K562 (cell line): ENCODE results near the gene RSPH6A. TPM values are rescaled to one million over a fixed set of nuclear protein-coding genes. Genes with fewer than 3 reads are reported as not detected.
A peak's percentile ranks its signal among the peaks of the same experiment; 100 is the strongest.

Source experiments
- ATAC-seq: fragments of 200-7000 bp; cut with Tn5 transposase; 3 replicates; pipeline ENCODE4 v1.9.1; 2020; ENCODE audit warnings: moderate library complexity
- BruUV-seq: library from RNA; stranded (reverse); fragments of 400-500 nt; replicated peaks from 2 replicates; lab custom pipeline; 2021; lab: Mats Ljungman, UMichigan
- CTCF ChIA-PET: fragments of 300-600 bp; formaldehyde crosslinking; extraction: SDS; loops from one replicate; lab custom pipeline; 2021; ENCODE audit warnings: low intra/inter-chr PET ratio; lab: Yijun Ruan, JAX
- POLR2A ChIA-PET: fragments of 300-600, 350-650 bp; sonication (Branson Sonifier 250); formaldehyde crosslinking; extraction: SDS; loops from one replicate; lab custom pipeline; 2021; ENCODE audit warnings: antibody characterized with exemption, inconsistent platforms; lab: Yijun Ruan, JAX
- DNase-seq, 4 experiments: peaks; one replicate each; pipeline versions ENCODE4 v3.0.0 to v3.0.0-alpha.2; 2011 to 2018; ENCODE audit warnings: low spot score in 3 of 4, mixed read lengths in 3 of 4; ENCODE audit errors: extremely low read depth in 1 of 4
- FAIRE-seq: peaks from 2 replicates; lab custom pipeline; 2011; peaks lifted over from hg19 to GRCh38; lab: Jason Lieb, UNC
- H2AFZ ChIP-seq: 2 replicates; pipeline ENCODE4 v1.6.0; 2011; ENCODE audit warnings: low read depth, low read length, control low read depth, inconsistent platforms
- H3K27ac ChIP-seq: fragments of 200-600 bp; 3 replicates; pipeline ENCODE4 v1.8.0; 2011; ENCODE audit warnings: low read depth, mild to moderate bottlenecking, control low read depth, inconsistent platforms, low read length, moderate library complexity, mixed read lengths; ENCODE audit errors: extremely low read depth
- H3K27me3 ChIP-seq, 2 experiments: fragments of 300-600 bp in 1 of 2; 2 replicates in 1 of 2; 3 replicates in 1 of 2; pipeline versions ENCODE4 v1.6.0 to v1.8.0; 2011; ENCODE audit warnings: inconsistent platforms in 2 of 2, low read length in 2 of 2, mild to moderate bottlenecking in 1 of 2, mixed read lengths in 1 of 2, moderate library complexity in 1 of 2; ENCODE audit not compliant: control insufficient read depth in 2 of 2, insufficient read depth in 2 of 2
- H3K36me3 ChIP-seq: fragments of 300-600 bp; 3 replicates; pipeline ENCODE4 v1.8.0; 2011; ENCODE audit warnings: mild to moderate bottlenecking, low read length, inconsistent platforms; ENCODE audit not compliant: control insufficient read depth, insufficient read depth
- H3K4me1 ChIP-seq, 2 experiments: fragments of 200-600 bp in 1 of 2; replicated peaks in 1 of 2; 2 replicates in 1 of 2; 3 replicates in 1 of 2; pipeline versions ENCODE4 v1.5.1 to v1.8.0; 2011; ENCODE audit warnings: inconsistent platforms in 2 of 2, low read length in 2 of 2, mild to moderate bottlenecking in 1 of 2, mixed read lengths in 1 of 2, moderate library complexity in 1 of 2; ENCODE audit not compliant: control insufficient read depth in 2 of 2, insufficient read depth in 2 of 2
- H3K4me2 ChIP-seq: 2 replicates; pipeline ENCODE4 v1.6.1; 2011; ENCODE audit warnings: low read length, control low read depth, inconsistent platforms, mixed read lengths; ENCODE audit not compliant: insufficient read depth
- H3K4me3 ChIP-seq: fragments of 200-600 bp; sonication (generic), shearing (Covaris generic); 2 replicates; pipeline ENCODE4 v1.5.1; 2016; ENCODE audit warnings: control low read depth, inconsistent platforms
- H3K79me2 ChIP-seq: fragments of 200-600 bp; 3 replicates; pipeline ENCODE4 v1.8.0; 2011; ENCODE audit warnings: low read length, inconsistent platforms; ENCODE audit not compliant: control insufficient read depth, insufficient read depth
- H3K9ac ChIP-seq, 2 experiments: 2 replicates each; pipeline versions ENCODE4 v1.6.0 to v1.6.1; 2011; ENCODE audit warnings: low read depth in 2 of 2, low read length in 2 of 2, control low read depth in 1 of 2, inconsistent platforms in 1 of 2, mild to moderate bottlenecking in 1 of 2, mixed read lengths in 1 of 2; ENCODE audit not compliant: insufficient read depth in 1 of 2
- H3K9me1 ChIP-seq: one replicate; pipeline ENCODE4 v1.6.0; 2011; ENCODE audit warnings: inconsistent platforms, mild to moderate bottlenecking, low read length, moderate library complexity; ENCODE audit not compliant: control insufficient read depth, insufficient read depth
- H3K9me3 ChIP-seq: replicated peaks from 2 replicates; pipeline ENCODE4 v1.5.1; 2011; ENCODE audit warnings: low read depth, low read length, inconsistent platforms; ENCODE audit not compliant: control insufficient read depth, insufficient read depth
- H4K20me1 ChIP-seq: replicated peaks from 2 replicates; pipeline ENCODE4 v1.6.1; 2011; ENCODE audit warnings: low read length, inconsistent platforms, mixed read lengths; ENCODE audit not compliant: control insufficient read depth, insufficient read depth
- CTCF ChIP-seq, 3 experiments: IDR thresholded peaks in 2 of 3; conservative IDR thresholded peaks in 1 of 3; 2 replicates each; pipeline ENCODE4 v1.5.1; 2011 to 2012; ENCODE audit warnings: low read length in 3 of 3, mild to moderate bottlenecking in 3 of 3, control low read depth in 2 of 3, improper control_type of control experiment in 1 of 3, inconsistent platforms in 1 of 3, low read depth in 1 of 3, mixed read lengths in 1 of 3, moderate library complexity in 1 of 3; ENCODE audit not compliant: insufficient read depth in 2 of 3
- KDM1A ChIP-seq, 2 experiments: fragments of 450-650 bp; IDR thresholded peaks; 2 replicates each; pipeline ENCODE4 v1.6.1; 2016; ENCODE audit warnings: mild to moderate bottlenecking in 2 of 2
- MAZ ChIP-seq, 2 experiments: fragments of 450-650 bp in 1 of 2; sonication (generic) in 1 of 2; formaldehyde crosslinking; IDR thresholded peaks in 1 of 2; conservative IDR thresholded peaks in 1 of 2; 2 replicates each; pipeline versions ENCODE4 v1.4.0 to v1.5.0; 2020; ENCODE audit warnings: mild to moderate bottlenecking in 1 of 2, missing genetic modification reagents in 1 of 2
- NRF1 ChIP-seq, 2 experiments: fragments of 450-650 bp; IDR thresholded peaks in 1 of 2; conservative IDR thresholded peaks in 1 of 2; 2 replicates each; pipeline ENCODE4 v1.6.1; 2014; ENCODE audit warnings: mild to moderate bottlenecking in 2 of 2
- RCOR1 ChIP-seq, 2 experiments: IDR thresholded peaks; 2 replicates each; pipeline ENCODE4 v1.6.1; 2012; ENCODE audit warnings: low read depth in 2 of 2, low read length in 2 of 2, borderline replicate concordance in 1 of 2, improper control_type of control experiment in 1 of 2
- TFAP4 ChIP-seq: sonication (generic); formaldehyde crosslinking; IDR thresholded peaks from 2 replicates; pipeline ENCODE4 v1.8.0; 2022; ENCODE audit warnings: missing genetic modification reagents, mild to moderate bottlenecking, moderate library complexity, borderline replicate concordance
- ZNF592 ChIP-seq: fragments of 450-650 bp; IDR thresholded peaks from 2 replicates; pipeline ENCODE4 v1.6.1; 2017; ENCODE audit warnings: antibody characterized with exemption, mild to moderate bottlenecking
- ZNF740 ChIP-seq, 3 experiments: fragments of 200-800 bp in 1 of 3; sonication (Bioruptor generic) in 1 of 3; sonication (generic) in 1 of 3; formaldehyde crosslinking in 1 of 3; IDR thresholded peaks; 2 replicates each; pipeline versions ENCODE4 v1.6.1 to v1.8.0; 2016 to 2022; ENCODE audit warnings: mild to moderate bottlenecking in 2 of 3, missing compliant biosample characterization in 2 of 3, missing genetic modification characterization in 2 of 3, missing genetic modification reagents in 1 of 3
- WGBS: fragments of 100-300 bp; shearing (Covaris generic); methylation state at CpG from one replicate; pipeline ENCODE4 v1.1.6; 2016; ENCODE audit warnings: low coverage, mixed read lengths; ENCODE audit not compliant: insufficient coverage; ENCODE audit errors: missing lambda C conversion rate; 5-methylcytosine and 5-hydroxymethylcytosine counted together
- in situ Hi-C: fragments of 300-500 bp; cut with MboI; formaldehyde crosslinking; loops from 4 replicates; pipeline ENCODE4 v1.15.0; 2018; ENCODE audit warnings: inconsistent platforms, mixed read lengths
- intact Hi-C: fragments of 100-400 bp; cut with micrococcal nuclease; formaldehyde crosslinking; loops from 2 replicates; pipeline ENCODE4 v1.14.2; 2022
- polyA plus RNA-seq, 8 experiments: library from polyadenylated mRNA; depleted of rRNA in 4 of 8; stranded (reverse) in 5 of 8; unstranded in 3 of 8; fragments of >200 nt; fragmentation: Nextera tagmentation in 2 of 8; fragmentation: Illumina TruSeq in 1 of 8; extraction: Ambion mirVana in 2 of 8; extraction: Trizol in 1 of 8; gene quantifications; 2 replicates each; pipeline versions ENCODE4 v1.2.1 to v1.2.3, GENCODE V29; 2011 to 2014; ENCODE audit warnings: inconsistent platforms in 1 of 8, missing spikeins in 1 of 8
- total RNA-seq, 7 experiments: library from RNA; depleted of rRNA in 6 of 7; stranded (reverse); fragments of >200 nt in 6 of 7; fragmentation: Illumina TruSeq in 2 of 7; extraction: Trizol in 2 of 7; gene quantifications; 2 replicates each; pipeline versions ENCODE4 v1.2.1 to v1.2.3, GENCODE V29; 2011 to 2021; ENCODE audit warnings: low replicate concordance in 1 of 7
- TF ChIP-seq, protein P1 (sequence below): fragments of 250-450 bp; sonication (Bioruptor Pico); IDR thresholded peaks from 2 replicates; pipeline ENCODE4 v1.8.0; 2021; ENCODE audit warnings: moderate library complexity, mild to moderate bottlenecking, inconsistent platforms

Gene RSPH6A
- total and polyA plus RNA-seq, 9 of the 15 experiments (the other 6 are each of a cell fraction or from before 2014, with no cell fraction given): 0.03 to 0.15 (median 0.07) TPM; not detected in 5

GRCh38 chr19:45798995-45799517, 16.1 kb downstream of the RSPH6A start:
- Histone ChIP-seq H3K27me3 (no peaks in the 10 kb centered on the region), H3K27ac (no peak overlapping the region), H2AFZ (no peak overlapping the region), H3K4me3 (no peak overlapping the region), H3K36me3 (no peaks in the 10 kb centered on the region), H3K9me3 (no peaks in the 10 kb centered on the region), H3K9me1 (no peaks in the 10 kb centered on the region), H4K20me1 (no peaks in the 10 kb centered on the region), H3K4me2 (no peak overlapping the region), H3K9ac (peak overlapping the region in 1 of 2 experiments; percentile 36; a peak in 1 of 4 replicates), H3K4me1 (peaks cover 9 to 15% of the 10 kb centered on the region in 2 experiments; a peak in 3 of 5 replicates), H3K79me2 (no peaks in the 10 kb centered on the region)
- POLR2A ChIA-PET: interaction anchor here (0.5 to 1.7 kb wide), 6 partner anchors 11 to 303 kb away, joined by 3 to 7 read pairs (median 3); partner anchors contain the start of gene SIX5
- CTCF ChIA-PET: interaction anchor here (0.6 to 2.7 kb wide), 2 partner anchors 9 to 29 kb away, joined by 3 to 22 read pairs; partner anchors contain the start of gene SIX5
- peak; percentile 72 to 80 (median 76) for DNase-seq
- 5% methylated on average over 10 of the region's 10 CpGs for WGBS
- no TSS peak for BruUV-seq
- in situ Hi-C loops (no loop called here), intact Hi-C loops (loop anchor here (1.0 kb wide), 1 partner anchor 29 kb away; no protein-coding TSS in a partner anchor)
- peak; percentile 93 for FAIRE-seq
- peak; percentile 82 for ATAC-seq
- peak; percentile 58 to 66; a peak in 2 of 4 replicates for TF ChIP-seq KDM1A (IDR thresholded peaks at IDR 0.05)
- TF ChIP-seq MAZ (CRISPR knock-in tag; conservative IDR thresholded peaks at IDR 0.05 in 1 of 2, IDR thresholded peaks at IDR 0.05 in 1 of 2): peak in 1 of 2 experiments; percentile 42; a peak in 1 of 4 replicates
- peak in 1 of 2 experiments; percentile 38; a peak in 1 of 4 replicates for TF ChIP-seq NRF1 (conservative IDR thresholded peaks at IDR 0.05 in 1 of 2, IDR thresholded peaks at IDR 0.05 in 1 of 2)
- peak; percentile 41; the same call in 1 of the 2 replicates for TF ChIP-seq TFAP4 (CRISPR knock-in tag)
- TF ChIP-seq CTCF (IDR thresholded peaks at IDR 0.05 in 2 of 3, conservative IDR thresholded peaks at IDR 0.05 in 1 of 3; ENCODE audit: insufficient read depth in 2 of 3, low read depth in 1 of 3, low read length in 3 of 3): peak; percentile 72 to 82 (median 77)
- 0 out of 4 replicates have a peak, but pooled peaks of 1 of the 2 experiments have one; percentile 44 for TF ChIP-seq RCOR1 (IDR thresholded peaks at IDR 0.05; ENCODE audit: borderline replicate concordance in 1 of 2, low read depth in 2 of 2, low read length in 2 of 2)
- no peak for TF ChIP-seq ZNF592
- 0 out of 2 replicates have a peak, but pooled peaks have one; percentile 10 for TF ChIP-seq ZNF740 (CRISPR knock-in tag; IDR thresholded peaks at IDR 0.05)
- no peak for TF ChIP-seq ZNF740 (tag; IDR thresholded peaks at IDR 0.05)
- TF ChIP-seq, protein P1, sequence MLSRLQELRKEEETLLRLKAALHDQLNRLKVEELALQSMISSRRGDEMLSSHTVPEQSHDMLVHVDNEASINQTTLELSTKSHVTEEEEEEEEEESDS (CRISPR knock-in tag): no peak
